Lower leg skin (tissue), 3 donors: Measurements from ENCODE around the gene PRM3.

Experiments
- CTCF ChIP-seq, 3 donors: fragments of 450-650 bp; IDR thresholded peaks; one replicate each; pipeline ENCODE4 v1.5.1; 2016; ENCODE audit warnings: antibody characterized with exemption in 3 of 3, mild to moderate bottlenecking in 3 of 3, moderate library complexity in 2 of 3
- POLR2A ChIP-seq, 2 donors: fragments of 450-650 bp; IDR thresholded peaks; one replicate each; pipeline ENCODE4 v1.6.1; 2016 to 2017; ENCODE audit warnings: antibody characterized with exemption in 2 of 2, mild to moderate bottlenecking in 1 of 2, moderate library complexity in 1 of 2

GRCh38 chr16:11258553-11259492, 14.6 kb downstream of the PRM3 start:
- TF ChIP-seq CTCF (IDR thresholded peaks at IDR 0.05) (no peak), POLR2A (IDR thresholded peaks at IDR 0.05) (no peak)
